GM21360 (cell line): Measurements from ENCODE around the gene PLEKHG4B.
A peak's percentile ranks its signal among the peaks of the same experiment; 100 is the strongest.
"Not testable (repeated sequence)": the region's sequence is repeated elsewhere in the genome, so short reads cannot be mapped to it uniquely, and the experiment has no call there.

ENCODE experiments used
- ATAC-seq: cut with Tn5 transposase; IDR thresholded peaks from one replicate; pipeline ENCODE4 v1.9.1; 2021; ENCODE audit warnings: mild to moderate bottlenecking, moderate library complexity; ENCODE audit not compliant: unreplicated experiment

Gene PLEKHG4B

GRCh38 chr5:197892-198489 is 106.0 kb downstream of the PLEKHG4B start:
- no peak for ATAC-seq

- ATAC-seq: no peak
Measured at GRCh38 chr5:198516-199196, 106.7 kb downstream of the PLEKHG4B start.

GRCh38 chr5:199197-199949 is 107.4 kb downstream of the PLEKHG4B start:
- ATAC-seq: no peak

- ATAC-seq: no peak
Measured at GRCh38 chr5:199950-200645, 108.1 kb downstream of the PLEKHG4B start.

- ATAC-seq: no peak
Measured at GRCh38 chr5:200985-201384, 109.0 kb downstream of the PLEKHG4B start.

GRCh38 chr5:201672-202071 is 109.7 kb downstream of the PLEKHG4B start:
- ATAC-seq: no peak

GRCh38 chr5:203246-203930 is 111.4 kb downstream of the PLEKHG4B start:
- ATAC-seq: no peak

- ATAC-seq: no peak
Measured at GRCh38 chr5:204001-204400, 112.0 kb downstream of the PLEKHG4B start.

- no peak for ATAC-seq
Measured at GRCh38 chr5:204462-204861, 112.5 kb downstream of the PLEKHG4B start.

- ATAC-seq: no peak
Measured at GRCh38 chr5:204966-205670, 113.2 kb downstream of the PLEKHG4B start.

GRCh38 chr5:206406-206805 is 114.4 kb downstream of the PLEKHG4B start:
- ATAC-seq: no peak

GRCh38 chr5:206927-207536 is 115.1 kb downstream of the PLEKHG4B start:
- no peak for ATAC-seq

GRCh38 chr5:207599-207998 is 115.6 kb downstream of the PLEKHG4B start:
- ATAC-seq: no peak

GRCh38 chr5:208449-209114 is 116.6 kb downstream of the PLEKHG4B start:
- ATAC-seq: no peak

GRCh38 chr5:213803-214395 is 121.9 kb downstream of the PLEKHG4B start:
- no peak for ATAC-seq

GRCh38 chr5:215256-215655 is 123.3 kb downstream of the PLEKHG4B start:
- ATAC-seq: not testable (repeated sequence)

- ATAC-seq: not testable (repeated sequence)
Measured at GRCh38 chr5:216076-216475, 124.1 kb downstream of the PLEKHG4B start.

- ATAC-seq: peak; percentile 69
Measured at GRCh38 chr5:217494-218456, 125.8 kb downstream of the PLEKHG4B start, which contains the start of the genes CCDC127 and SDHA. Gene CCDC127 (minus strand): TSS chr5:218153. CDS start chr5:216849, 1,304 bp downstream. Gene SDHA (plus strand): TSS chr5:218320. CDS start chr5:218356, 36 bp downstream.
